Colonic mucosa (tissue), 4 donors: ENCODE results near the gene TBCA. TPM values are rescaled to one million over a fixed set of nuclear protein-coding genes. Genes with fewer than 3 reads are reported as not detected.

ENCODE experiments used
- DNase-seq: peaks from one replicate; pipeline ENCODE4 v3.0.0-alpha.2; 2020
- H3K27ac ChIP-seq: fragments of 200-600 bp; one replicate; pipeline ENCODE4 v1.8.0; 2021
- H3K27me3 ChIP-seq: fragments of 200-600 bp; one replicate; pipeline ENCODE4 v1.8.0; 2021
- H3K36me3 ChIP-seq: fragments of 200-600 bp; one replicate; pipeline ENCODE4 v1.8.0; 2021
- H3K4me1 ChIP-seq: fragments of 200-600 bp; one replicate; pipeline ENCODE4 v1.8.0; 2021; ENCODE audit warnings: mild to moderate bottlenecking
- H3K4me3 ChIP-seq: fragments of 200-600 bp; one replicate; pipeline ENCODE4 v1.8.0; 2021
- H3K9ac ChIP-seq, 2 donors: one replicate each; pipeline ENCODE4 v1.7.0; 2013; ENCODE audit warnings: control low read depth in 2 of 2, low read depth in 2 of 2, low read length in 2 of 2
- H3K9me3 ChIP-seq: fragments of 200-600 bp; one replicate; pipeline ENCODE4 v1.8.0; 2021
- intact Hi-C: fragments of 100-400 bp; cut with DNase I; formaldehyde crosslinking; loops from one replicate; pipeline ENCODE4 v1.14.1; 2022
- total RNA-seq, 2 donors: library from RNA; stranded (reverse); fragmentation: NEBNext Ultra II Directional in 1 of 2; extraction: Animal tissue kit (Norgen Biotek cat#: 25700) in 1 of 2; gene quantifications; one replicate each; pipeline ENCODE4 v1.2.1, GENCODE V29; 2021
- TF ChIP-seq, protein P1 (sequence below): fragments of 200-600 bp; IDR thresholded peaks from one replicate; pipeline ENCODE4 v1.8.0; 2022; ENCODE audit warnings: antibody characterized with exemption, mild to moderate bottlenecking
- donor health status: healthy.
- donor health status: DM: no; HTN: no; CAD: no.
- donor health status: DM: no; HTN: no; CAD: no.

Gene TBCA
- total RNA-seq, 2 donors from 2014 or later: 123 to 155 TPM

DNA sequence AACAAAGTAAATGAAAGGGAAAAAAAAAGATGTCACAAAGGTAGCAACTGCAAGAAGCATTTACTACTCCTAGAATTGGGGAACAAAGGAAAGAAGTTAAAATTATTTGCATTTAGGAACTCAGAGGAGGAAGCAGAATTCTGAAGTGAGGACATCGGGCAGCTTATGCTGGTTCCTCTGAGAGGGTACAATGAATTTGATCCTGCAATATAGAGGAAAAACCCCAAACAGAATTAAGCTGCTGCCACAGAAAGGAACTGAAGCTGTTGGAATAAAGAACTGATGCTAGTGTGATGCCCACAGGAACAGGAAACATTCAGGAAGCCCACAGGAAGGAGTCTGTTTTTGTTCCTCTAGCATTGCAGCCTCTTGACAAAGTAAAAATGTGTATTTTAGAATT, 22.3 kb upstream of the TBCA start:
- no peak overlapping the region for H3K27ac ChIP-seq
- intact Hi-C loops: no loop called here
- TF ChIP-seq, protein P1, sequence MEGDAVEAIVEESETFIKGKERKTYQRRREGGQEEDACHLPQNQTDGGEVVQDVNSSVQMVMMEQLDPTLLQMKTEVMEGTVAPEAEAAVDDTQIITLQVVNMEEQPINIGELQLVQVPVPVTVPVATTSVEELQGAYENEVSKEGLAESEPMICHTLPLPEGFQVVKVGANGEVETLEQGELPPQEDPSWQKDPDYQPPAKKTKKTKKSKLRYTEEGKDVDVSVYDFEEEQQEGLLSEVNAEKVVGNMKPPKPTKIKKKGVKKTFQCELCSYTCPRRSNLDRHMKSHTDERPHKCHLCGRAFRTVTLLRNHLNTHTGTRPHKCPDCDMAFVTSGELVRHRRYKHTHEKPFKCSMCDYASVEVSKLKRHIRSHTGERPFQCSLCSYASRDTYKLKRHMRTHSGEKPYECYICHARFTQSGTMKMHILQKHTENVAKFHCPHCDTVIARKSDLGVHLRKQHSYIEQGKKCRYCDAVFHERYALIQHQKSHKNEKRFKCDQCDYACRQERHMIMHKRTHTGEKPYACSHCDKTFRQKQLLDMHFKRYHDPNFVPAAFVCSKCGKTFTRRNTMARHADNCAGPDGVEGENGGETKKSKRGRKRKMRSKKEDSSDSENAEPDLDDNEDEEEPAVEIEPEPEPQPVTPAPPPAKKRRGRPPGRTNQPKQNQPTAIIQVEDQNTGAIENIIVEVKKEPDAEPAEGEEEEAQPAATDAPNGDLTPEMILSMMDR: no peak

DNA sequence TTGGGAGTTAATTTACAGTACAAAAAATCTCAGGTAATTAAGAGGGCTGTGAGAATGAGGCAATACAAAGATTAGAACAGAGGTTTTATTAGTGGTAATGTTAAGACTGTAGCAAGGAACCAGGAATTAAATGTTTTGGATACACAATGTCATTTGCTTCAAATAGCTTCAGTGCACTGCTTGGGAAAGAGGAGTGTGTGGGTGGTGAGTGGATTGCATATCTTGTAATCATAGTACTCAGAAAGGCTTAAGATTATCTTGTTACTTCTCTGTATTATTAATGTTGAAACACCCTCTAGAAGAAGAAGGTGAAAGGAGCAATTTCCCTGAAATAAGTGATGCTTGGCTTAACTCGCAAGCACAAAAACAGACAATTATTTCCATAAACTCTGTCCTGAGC, 21.0 kb upstream of the TBCA start:
- Histone ChIP-seq H3K4me1 (no peaks in the 10 kb centered on the region), H3K9ac (no peak overlapping the region), H3K36me3 (no peaks in the 10 kb centered on the region), H3K27ac (no peak overlapping the region), H3K9me3 (no peaks in the 10 kb centered on the region), H3K4me3 (no peak overlapping the region), H3K27me3 (peaks cover 3% of the 10 kb centered on the region)
- intact Hi-C loops: no loop called here
- DNase-seq: no peak
- TF ChIP-seq, protein P1: no peak

More for the DNA sequence above, 22.3 kb upstream of the TBCA start:
- Histone ChIP-seq H3K36me3 (no peaks in the 10 kb centered on the region), H3K9me3 (no peaks in the 10 kb centered on the region), H3K4me3 (no peak overlapping the region), H3K4me1 (no peaks in the 10 kb centered on the region), H3K9ac (no peak overlapping the region), H3K27me3 (peaks cover 3% of the 10 kb centered on the region)
- no peak for DNase-seq

DNA sequence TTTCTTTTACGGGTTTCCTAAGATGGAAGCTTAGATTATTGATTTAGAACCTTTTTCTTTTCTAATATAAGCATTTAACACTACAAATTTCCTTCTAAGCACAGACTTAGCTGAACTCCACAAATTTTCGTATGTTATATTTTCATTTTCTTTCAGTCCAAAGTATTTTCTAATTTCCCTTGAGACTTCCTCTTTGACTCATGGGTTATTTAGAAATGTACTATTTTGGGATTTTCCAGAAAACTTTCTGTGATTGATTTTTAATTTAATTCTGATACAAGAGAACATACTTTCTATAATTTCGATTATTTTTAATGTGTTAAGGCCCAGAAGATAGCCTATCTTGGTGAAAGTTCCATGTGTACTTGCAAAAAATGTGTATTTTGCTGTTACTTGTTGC, 19.7 kb upstream of the TBCA start:
- no peak for DNase-seq
- Histone ChIP-seq H3K27me3 (peaks cover 3% of the 10 kb centered on the region), H3K27ac (no peak overlapping the region), H3K9me3 (no peaks in the 10 kb centered on the region), H3K9ac (no peak overlapping the region), H3K36me3 (no peaks in the 10 kb centered on the region), H3K4me3 (no peak overlapping the region), H3K4me1 (no peaks in the 10 kb centered on the region)
- intact Hi-C loops: no loop called here
- TF ChIP-seq, protein P1: no peak

DNA sequence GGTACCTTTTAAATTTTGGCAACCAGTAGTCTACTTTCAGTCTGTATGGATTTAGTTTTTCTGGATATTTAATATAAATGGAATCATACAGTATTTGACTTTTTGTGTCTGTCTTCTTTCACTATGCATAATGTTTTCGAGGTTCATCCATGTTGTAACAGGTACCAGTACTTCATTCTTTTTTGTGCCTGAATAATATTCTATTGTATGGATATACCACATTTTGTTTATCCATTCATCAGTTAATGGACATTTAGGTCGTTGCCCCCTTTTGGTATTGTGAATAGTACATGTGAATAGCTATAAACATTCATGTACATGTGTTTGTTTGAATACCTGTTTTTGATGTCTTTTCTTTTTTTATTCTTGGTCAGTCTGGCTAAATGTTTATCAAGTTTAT, 19.1 kb upstream of the TBCA start:
- DNase-seq: no peak
- H3K4me3 ChIP-seq: no peak overlapping the region
- H3K9ac ChIP-seq: no peak overlapping the region
- H3K9me3 ChIP-seq: no peaks in the 10 kb centered on the region
- H3K4me1 ChIP-seq: no peaks in the 10 kb centered on the region
- H3K36me3 ChIP-seq: no peaks in the 10 kb centered on the region
- H3K27ac ChIP-seq: no peak overlapping the region
- peaks cover 3% of the 10 kb centered on the region for H3K27me3 ChIP-seq
- intact Hi-C loops: no loop called here
- TF ChIP-seq, protein P1: no peak

DNA sequence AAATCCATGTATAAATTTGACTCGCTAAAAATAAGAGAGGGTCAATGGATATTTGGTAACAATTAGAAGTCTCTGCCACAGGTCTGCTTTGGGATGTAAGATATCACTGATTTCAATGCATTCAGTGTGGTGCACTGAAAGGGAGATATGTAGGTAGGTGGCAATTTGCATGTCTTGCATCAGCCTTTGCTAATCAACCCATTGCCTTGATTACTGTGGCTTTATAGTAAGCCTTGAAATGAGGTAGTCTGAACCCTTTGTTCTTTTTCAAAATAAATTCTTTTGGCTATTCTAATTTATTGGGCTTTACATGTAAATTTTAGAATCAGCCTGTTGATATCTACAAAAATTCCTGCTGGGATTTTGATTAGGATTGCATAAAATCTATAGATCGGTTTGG, 15.8 kb upstream of the TBCA start:
- Histone ChIP-seq H3K27ac (no peak overlapping the region), H3K9ac (no peak overlapping the region), H3K4me1 (no peaks in the 10 kb centered on the region), H3K9me3 (no peaks in the 10 kb centered on the region), H3K4me3 (no peak overlapping the region), H3K27me3 (no peaks in the 10 kb centered on the region), H3K36me3 (no peaks in the 10 kb centered on the region)
- intact Hi-C loops: no loop called here
- TF ChIP-seq, protein P1: no peak
- no peak for DNase-seq

DNA sequence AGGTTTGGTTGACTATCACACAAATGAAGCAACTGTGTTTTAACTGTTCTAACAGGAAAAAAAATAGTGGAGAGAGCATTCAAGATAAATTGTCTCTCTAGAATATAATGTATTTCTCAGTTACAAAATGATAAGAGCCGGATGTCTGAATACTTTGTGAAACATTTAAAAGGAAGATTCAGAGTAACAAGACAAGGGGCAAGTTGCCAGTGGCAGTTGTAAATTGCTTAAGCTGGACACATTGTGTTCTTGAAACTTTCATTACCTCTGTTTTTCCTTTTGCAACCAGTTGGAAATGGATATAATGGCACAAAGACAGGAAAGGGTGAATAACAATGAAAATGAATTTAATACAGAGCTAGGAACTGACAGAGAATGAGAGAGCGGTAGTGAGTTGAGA, 15.2 kb upstream of the TBCA start:
- TF ChIP-seq, protein P1: no peak
- intact Hi-C loops: no loop called here

More for the DNA sequence above, 15.2 kb upstream of the TBCA start:
- Histone ChIP-seq H3K4me1 (no peaks in the 10 kb centered on the region), H3K36me3 (no peaks in the 10 kb centered on the region), H3K4me3 (no peak overlapping the region), H3K9ac (no peak overlapping the region), H3K9me3 (no peaks in the 10 kb centered on the region), H3K27ac (no peak overlapping the region), H3K27me3 (no peaks in the 10 kb centered on the region)
- no peak for DNase-seq
